GM12878 (cell line): ENCODE data around the gene RAB12.

Source experiments
- ATF7 ChIP-seq: fragments of 450-650 bp; IDR thresholded peaks from 2 replicates; pipeline ENCODE4 v1.6.1; 2016; ENCODE audit warnings: low read depth, mild to moderate bottlenecking
- CTCF ChIP-seq, 3 experiments: IDR thresholded peaks in 2 of 3; conservative IDR thresholded peaks in 1 of 3; 2 replicates each; pipeline ENCODE4 v1.5.1; 2011; ENCODE audit warnings: low read depth in 3 of 3, low read length in 3 of 3, mild to moderate bottlenecking in 3 of 3, control low read depth in 2 of 3, moderate library complexity in 2 of 3, inconsistent platforms in 1 of 3, mixed read lengths in 1 of 3; ENCODE audit not compliant: control insufficient read depth in 2 of 3, insufficient read depth in 1 of 3; ENCODE audit errors: extremely low read depth in 1 of 3
- EZH2 ChIP-seq: IDR thresholded peaks from 2 replicates; pipeline ENCODE4 v1.6.1; 2012; ENCODE audit warnings: low read depth, mild to moderate bottlenecking, control low read depth, inconsistent platforms, low read length, borderline replicate concordance; ENCODE audit not compliant: control insufficient read depth
- POLR2AphosphoS5 ChIP-seq: IDR thresholded peaks from 2 replicates; pipeline ENCODE4 v1.6.1; 2011; ENCODE audit warnings: mild to moderate bottlenecking, low read length, inconsistent platforms
- TAF1 ChIP-seq: IDR thresholded peaks from 2 replicates; pipeline ENCODE4 v1.6.1; 2011; ENCODE audit warnings: mild to moderate bottlenecking, low read depth, low read length, borderline replicate concordance
- TBL1XR1 ChIP-seq: IDR thresholded peaks from 2 replicates; pipeline ENCODE4 v1.6.1; 2012; ENCODE audit warnings: low read depth, low read length, improper control_type of control experiment
- ZNF687 ChIP-seq: fragments of 450-650 bp; IDR thresholded peaks from 2 replicates; pipeline ENCODE4 v1.6.1; 2017; ENCODE audit warnings: mild to moderate bottlenecking, moderate library complexity

GRCh38 chr18:8608795-8609658 is at the start of gene RAB12:
- TF ChIP-seq CTCF (IDR thresholded peaks at IDR 0.05 in 2 of 3, conservative IDR thresholded peaks at IDR 0.05 in 1 of 3; ENCODE audit: control insufficient read depth in 2 of 3, extremely low read depth in 1 of 3, insufficient read depth in 1 of 3, low read depth in 3 of 3, low read length in 3 of 3) (peak; percentile 45 to 63 (median 45); a peak in 5 of 6 replicates), ATF7 (peak; percentile 38; the same call in 1 of the 2 replicates), POLR2AphosphoS5 (peak; percentile 33), TBL1XR1 (no peak), EZH2 (no peak), ZNF687 (peak; percentile 12; the same call in 1 of the 2 replicates), TAF1 (peak; percentile 89; the same call in 1 of the 2 replicates)
